SK-N-SH (cell line): ENCODE results near the gene PBX4.

Source experiments
- CHD2 ChIP-seq: fragments of 150-350 bp; IDR thresholded peaks from 2 replicates; pipeline ENCODE4 v1.6.1; 2018; ENCODE audit warnings: low read length; ENCODE audit not compliant: partially characterized antibody
- ELF1 ChIP-seq: IDR thresholded peaks from 2 replicates; pipeline ENCODE4 v1.4.0; 2012
- POLR2AphosphoS5 ChIP-seq: IDR thresholded peaks from 2 replicates; pipeline ENCODE4 v1.6.1; 2012; ENCODE audit warnings: low read depth, low read length

DNA sequence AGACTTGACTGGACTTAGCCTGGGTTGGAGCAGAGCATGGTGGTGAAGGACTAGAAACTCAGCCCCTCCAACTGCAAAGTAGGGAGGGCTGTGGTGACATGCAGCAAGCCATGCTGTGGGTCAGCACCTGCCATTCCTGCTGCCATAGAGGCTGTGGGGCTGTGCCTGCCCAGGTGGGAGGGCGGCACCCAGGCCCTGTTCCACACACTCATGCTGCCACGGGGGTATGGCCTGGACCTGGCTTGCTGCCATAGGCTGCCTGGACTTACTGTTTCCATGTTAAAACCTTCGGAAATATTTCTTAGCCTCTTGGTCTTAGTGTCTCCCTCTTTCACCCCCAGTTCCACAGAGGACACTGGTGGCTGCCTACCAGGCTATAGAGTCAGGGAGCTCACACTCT lies 51.1 kb downstream of the PBX4 start:
- TF ChIP-seq ELF1 (no peak), CHD2 (no peak), POLR2AphosphoS5 (no peak)
